OCI-LY7 (cell line): ENCODE measurements around the gene NCKAP5. TPM values are rescaled to one million over a fixed set of nuclear protein-coding genes. Genes with fewer than 3 reads are reported as not detected.

ENCODE experiments used
- BruUV-seq: library from RNA; stranded (reverse); fragments of 400-500 nt; replicated peaks from 2 replicates; lab custom pipeline; 2021; lab: Mats Ljungman, UMichigan
- CTCF ChIA-PET: fragments of 300-600 bp; sonication (Branson Sonifier 250); formaldehyde crosslinking; loops from one replicate; lab custom pipeline; 2022; ENCODE audit warnings: antibody characterized with exemption; ENCODE audit not compliant: unreplicated experiment; lab: Charles Lee
- POLR2A ChIA-PET: fragments of 300-600 bp; sonication (Branson Sonifier 250); formaldehyde crosslinking; loops from one replicate; lab custom pipeline; 2022; ENCODE audit warnings: antibody characterized with exemption; lab: Charles Lee
- DNase-seq: peaks from one replicate; pipeline ENCODE4 v3.0.0-alpha.2; 2015; ENCODE audit warnings: low spot score
- H2AFZ ChIP-seq: fragments of 200-600 bp; sonication (generic), shearing (Covaris generic); 2 replicates; pipeline ENCODE4 v1.6.1; 2014; ENCODE audit warnings: mild to moderate bottlenecking, antibody characterized with exemption, low read length, moderate library complexity
- H3K27ac ChIP-seq: fragments of 200-600 bp; sonication (generic); 2 replicates; pipeline ENCODE4 v1.5.1; 2014; ENCODE audit warnings: mixed run types, low read depth, mild to moderate bottlenecking, moderate library complexity, low read length, inconsistent platforms; ENCODE audit not compliant: poor library complexity, severe bottlenecking
- H3K36me3 ChIP-seq: fragments of 200-600 bp; sonication (generic); 2 replicates; pipeline ENCODE4 v1.6.1; 2014; ENCODE audit warnings: mild to moderate bottlenecking, antibody characterized with exemption, low read length, moderate library complexity, mixed read lengths; ENCODE audit not compliant: insufficient read depth
- H3K4me1 ChIP-seq: fragments of 200-600 bp; sonication (generic); 2 replicates; pipeline ENCODE4 v1.5.1; 2014; ENCODE audit warnings: mild to moderate bottlenecking, low read length; ENCODE audit not compliant: insufficient read depth, poor library complexity, severe bottlenecking
- H3K4me2 ChIP-seq: fragments of 200-600 bp; sonication (generic); 2 replicates; pipeline ENCODE4 v1.6.1; 2014; ENCODE audit warnings: mild to moderate bottlenecking, low read length
- H3K4me3 ChIP-seq: fragments of 200-600 bp; sonication (generic); 2 replicates; pipeline ENCODE4 v1.5.1; 2014; ENCODE audit warnings: mild to moderate bottlenecking, low read depth, low read length; ENCODE audit not compliant: poor library complexity, severe bottlenecking
- H3K79me2 ChIP-seq: fragments of 200-600 bp; sonication (generic); 2 replicates; pipeline ENCODE4 v1.6.1; 2016; ENCODE audit warnings: low read depth, mild to moderate bottlenecking, low read length, moderate library complexity, mixed read lengths; ENCODE audit not compliant: insufficient read depth
- H3K9me2 ChIP-seq: fragments of 200-600 bp; sonication (generic); 2 replicates; pipeline ENCODE4 v1.6.1; 2016; ENCODE audit warnings: mild to moderate bottlenecking, low read length, mixed read lengths; ENCODE audit not compliant: insufficient read depth
- H3K9me3 ChIP-seq: fragments of 200-600 bp; sonication (generic); 2 replicates; pipeline ENCODE4 v1.6.1; 2014; ENCODE audit warnings: mild to moderate bottlenecking, mixed run types, low read length, mixed read lengths
- H4K20me1 ChIP-seq: fragments of 200-600 bp; sonication (generic); 2 replicates; pipeline ENCODE4 v1.6.1; 2014; ENCODE audit warnings: mild to moderate bottlenecking, antibody characterized with exemption, low read length, moderate library complexity, mixed read lengths; ENCODE audit not compliant: insufficient read depth
- EZH2phosphoT487 ChIP-seq: fragments of 200-600 bp; sonication (generic); IDR thresholded peaks from 2 replicates; pipeline ENCODE4 v1.6.1; 2018; ENCODE audit warnings: low read depth, borderline replicate concordance, mild to moderate bottlenecking, mixed run types, antibody characterized with exemption, low read length, moderate library complexity, mixed read lengths
- intact Hi-C: fragments of 100-400 bp; cut with micrococcal nuclease; formaldehyde crosslinking; loops from one replicate; pipeline ENCODE4 v1.10.0; 2022; ENCODE audit not compliant: unreplicated experiment
- total RNA-seq, 2 experiments: library from RNA; depleted of rRNA in 1 of 2; stranded (reverse); fragments of >200 nt in 1 of 2; shearing (Covaris generic) in 1 of 2; gene quantifications; 2 replicates each; pipeline ENCODE4 v1.2.3, GENCODE V29; 2014 to 2022
- TF ChIP-seq, protein P1 (sequence below): fragments of 200-600 bp; sonication (generic); conservative IDR thresholded peaks from 2 replicates; pipeline ENCODE4 v1.5.1; 2014; ENCODE audit warnings: mild to moderate bottlenecking, antibody characterized with exemption, low read length, moderate library complexity, mixed read lengths

NCKAP5 gene
- total RNA-seq, 2 experiments from 2014 or later, result not detected

DNA sequence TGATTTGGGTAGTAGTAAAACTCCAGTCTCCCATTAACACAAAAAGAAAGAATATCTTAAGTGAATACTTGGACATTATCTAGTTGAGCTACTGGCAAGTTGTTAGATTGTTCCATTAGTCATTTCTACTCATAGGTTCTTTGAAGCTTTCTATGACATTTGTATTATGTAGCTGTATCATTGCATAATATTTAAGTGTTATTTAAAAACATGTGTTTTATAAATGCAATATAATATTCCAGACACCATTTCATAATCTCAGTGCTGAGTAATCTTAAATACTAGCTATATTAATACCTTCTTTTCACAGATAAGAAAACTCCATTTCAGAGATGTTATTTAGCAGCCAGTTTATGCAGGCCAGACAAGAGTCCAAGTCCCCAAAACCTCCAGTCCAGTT is 271.9 kb downstream of the NCKAP5 start:
- Histone ChIP-seq H3K4me2 (no peak overlapping the region), H3K4me1 (no peaks in the 10 kb centered on the region), H3K9me2 (no peaks in the 10 kb centered on the region), H3K79me2 (no peaks in the 10 kb centered on the region), H3K36me3 (no peaks in the 10 kb centered on the region), H3K27ac (no peak overlapping the region), H3K9me3 (no peaks in the 10 kb centered on the region), H2AFZ (no peak overlapping the region), H4K20me1 (no peaks in the 10 kb centered on the region), H3K4me3 (no peak overlapping the region)
- TF ChIP-seq EZH2phosphoT487, result no peak
- TF ChIP-seq, protein P1, sequence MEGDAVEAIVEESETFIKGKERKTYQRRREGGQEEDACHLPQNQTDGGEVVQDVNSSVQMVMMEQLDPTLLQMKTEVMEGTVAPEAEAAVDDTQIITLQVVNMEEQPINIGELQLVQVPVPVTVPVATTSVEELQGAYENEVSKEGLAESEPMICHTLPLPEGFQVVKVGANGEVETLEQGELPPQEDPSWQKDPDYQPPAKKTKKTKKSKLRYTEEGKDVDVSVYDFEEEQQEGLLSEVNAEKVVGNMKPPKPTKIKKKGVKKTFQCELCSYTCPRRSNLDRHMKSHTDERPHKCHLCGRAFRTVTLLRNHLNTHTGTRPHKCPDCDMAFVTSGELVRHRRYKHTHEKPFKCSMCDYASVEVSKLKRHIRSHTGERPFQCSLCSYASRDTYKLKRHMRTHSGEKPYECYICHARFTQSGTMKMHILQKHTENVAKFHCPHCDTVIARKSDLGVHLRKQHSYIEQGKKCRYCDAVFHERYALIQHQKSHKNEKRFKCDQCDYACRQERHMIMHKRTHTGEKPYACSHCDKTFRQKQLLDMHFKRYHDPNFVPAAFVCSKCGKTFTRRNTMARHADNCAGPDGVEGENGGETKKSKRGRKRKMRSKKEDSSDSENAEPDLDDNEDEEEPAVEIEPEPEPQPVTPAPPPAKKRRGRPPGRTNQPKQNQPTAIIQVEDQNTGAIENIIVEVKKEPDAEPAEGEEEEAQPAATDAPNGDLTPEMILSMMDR, result no peak
- CTCF ChIA-PET, result no interaction called here
- BruUV-seq, result no TSS peak
- POLR2A ChIA-PET, result no interaction called here
- DNase-seq, result no peak
- intact Hi-C loops, result no loop called here

DNA sequence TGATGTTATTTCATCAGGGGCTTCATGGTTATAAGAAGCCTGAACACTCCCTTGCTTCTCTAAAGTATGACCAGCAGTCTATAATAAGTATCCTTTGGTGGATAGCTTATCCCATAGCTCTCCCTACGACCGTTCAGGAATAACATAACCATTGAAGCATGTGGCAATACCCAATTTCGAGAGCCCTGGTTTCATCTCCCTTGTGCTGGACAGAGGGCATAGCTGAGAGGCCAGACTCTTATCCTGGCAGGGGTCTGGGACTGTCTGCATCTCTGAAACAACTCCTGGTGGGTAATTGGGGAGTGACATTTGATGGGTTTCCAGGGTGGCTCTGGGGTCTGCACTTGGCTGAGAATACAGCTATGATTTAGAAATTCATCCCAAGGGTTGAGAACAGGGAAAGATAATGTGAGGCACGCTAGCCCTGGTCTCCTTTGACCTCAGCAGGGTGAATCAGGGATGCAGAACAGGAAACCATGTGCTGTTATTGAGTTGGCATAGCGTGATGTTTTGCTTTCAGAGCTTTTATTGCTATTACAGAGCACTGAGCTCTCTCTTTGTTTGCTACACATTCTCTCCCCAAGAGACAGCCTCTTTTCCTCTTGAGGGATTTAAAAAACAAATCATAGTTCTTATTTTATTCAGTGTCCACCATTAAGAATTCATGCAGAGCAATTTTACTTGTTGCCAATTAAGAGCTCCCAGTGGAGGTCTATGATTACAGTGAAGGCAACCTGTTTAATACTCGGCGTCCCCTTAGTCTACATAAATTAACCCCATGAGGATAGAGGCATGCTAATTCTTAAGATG is 274.5 kb downstream of the NCKAP5 start:
- intact Hi-C loops, result no loop called here
- CTCF ChIA-PET, result no interaction called here

More for the DNA sequence above, 274.5 kb downstream of the NCKAP5 start:
- Histone ChIP-seq H3K79me2 (no peaks in the 10 kb centered on the region), H3K4me3 (no peak overlapping the region), H4K20me1 (no peaks in the 10 kb centered on the region), H2AFZ (no peak overlapping the region), H3K9me3 (no peaks in the 10 kb centered on the region), H3K36me3 (no peaks in the 10 kb centered on the region), H3K4me1 (no peaks in the 10 kb centered on the region), H3K27ac (no peak overlapping the region), H3K9me2 (no peaks in the 10 kb centered on the region), H3K4me2 (no peak overlapping the region)
- no TSS peak for BruUV-seq
- POLR2A ChIA-PET, result no interaction called here
- TF ChIP-seq, protein P1, result no peak
- TF ChIP-seq EZH2phosphoT487, result no peak
- DNase-seq, result no peak
